Mesothelial cell of epicardium (in vitro differentiated cells): ENCODE results near the gene OSTN. TPM values are rescaled to one million over a fixed set of nuclear protein-coding genes. Genes with fewer than 3 reads are reported as not detected.

Experiments
- DNase-seq, 2 experiments: peaks; one replicate each; pipeline ENCODE4 v3.0.0; 2021; ENCODE audit warnings: low spot score in 2 of 2; ENCODE audit not compliant: unreplicated experiment in 2 of 2
- H3K27ac Mint-ChIP-seq: 2 replicates; pipeline ENCODE4 v1.8.0; 2021; ENCODE audit warnings: mixed read lengths
- H3K27me3 Mint-ChIP-seq: 2 replicates; pipeline ENCODE4 v1.8.0; 2021; ENCODE audit warnings: low read depth, mixed read lengths
- H3K36me3 Mint-ChIP-seq: 2 replicates; pipeline ENCODE4 v1.8.0; 2021; ENCODE audit warnings: mixed read lengths
- H3K4me1 Mint-ChIP-seq: 2 replicates; pipeline ENCODE4 v1.8.0; 2021; ENCODE audit warnings: mixed read lengths
- H3K4me3 Mint-ChIP-seq: 2 replicates; pipeline ENCODE4 v1.8.0; 2021; ENCODE audit warnings: mild to moderate bottlenecking, moderate library complexity, mixed read lengths
- H3K9me3 Mint-ChIP-seq: 2 replicates; pipeline ENCODE4 v1.8.0; 2021; ENCODE audit warnings: mixed read lengths
- total RNA-seq: library from RNA; stranded (reverse); gene quantifications from 3 replicates; pipeline ENCODE4 v1.2.1, GENCODE V29; 2021
- TF ChIP-seq, protein P1 (sequence below): fragments of 200-600 bp; sonication (generic); IDR thresholded peaks from one replicate; pipeline ENCODE4 v1.5.0; 2021; ENCODE audit warnings: antibody characterized with exemption; ENCODE audit not compliant: unreplicated experiment

Gene OSTN
- total RNA-seq, 1 donor from 2014 or later: 1.0 TPM

GRCh38 chr3:191282251-191283185 lies 83.5 kb downstream of the OSTN start:
- TF ChIP-seq, protein P1, sequence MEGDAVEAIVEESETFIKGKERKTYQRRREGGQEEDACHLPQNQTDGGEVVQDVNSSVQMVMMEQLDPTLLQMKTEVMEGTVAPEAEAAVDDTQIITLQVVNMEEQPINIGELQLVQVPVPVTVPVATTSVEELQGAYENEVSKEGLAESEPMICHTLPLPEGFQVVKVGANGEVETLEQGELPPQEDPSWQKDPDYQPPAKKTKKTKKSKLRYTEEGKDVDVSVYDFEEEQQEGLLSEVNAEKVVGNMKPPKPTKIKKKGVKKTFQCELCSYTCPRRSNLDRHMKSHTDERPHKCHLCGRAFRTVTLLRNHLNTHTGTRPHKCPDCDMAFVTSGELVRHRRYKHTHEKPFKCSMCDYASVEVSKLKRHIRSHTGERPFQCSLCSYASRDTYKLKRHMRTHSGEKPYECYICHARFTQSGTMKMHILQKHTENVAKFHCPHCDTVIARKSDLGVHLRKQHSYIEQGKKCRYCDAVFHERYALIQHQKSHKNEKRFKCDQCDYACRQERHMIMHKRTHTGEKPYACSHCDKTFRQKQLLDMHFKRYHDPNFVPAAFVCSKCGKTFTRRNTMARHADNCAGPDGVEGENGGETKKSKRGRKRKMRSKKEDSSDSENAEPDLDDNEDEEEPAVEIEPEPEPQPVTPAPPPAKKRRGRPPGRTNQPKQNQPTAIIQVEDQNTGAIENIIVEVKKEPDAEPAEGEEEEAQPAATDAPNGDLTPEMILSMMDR: no peak
- H3K27ac Mint-ChIP-seq: no peak overlapping the region
- H3K9me3 Mint-ChIP-seq: peaks cover 11% of the 10 kb centered on the region
- H3K4me3 Mint-ChIP-seq: no peak overlapping the region
- H3K27me3 Mint-ChIP-seq: no peaks in the 10 kb centered on the region
- H3K4me1 Mint-ChIP-seq: peaks cover 24% of the 10 kb centered on the region
- DNase-seq: no peak
- H3K36me3 Mint-ChIP-seq: no peaks in the 10 kb centered on the region

DNA sequence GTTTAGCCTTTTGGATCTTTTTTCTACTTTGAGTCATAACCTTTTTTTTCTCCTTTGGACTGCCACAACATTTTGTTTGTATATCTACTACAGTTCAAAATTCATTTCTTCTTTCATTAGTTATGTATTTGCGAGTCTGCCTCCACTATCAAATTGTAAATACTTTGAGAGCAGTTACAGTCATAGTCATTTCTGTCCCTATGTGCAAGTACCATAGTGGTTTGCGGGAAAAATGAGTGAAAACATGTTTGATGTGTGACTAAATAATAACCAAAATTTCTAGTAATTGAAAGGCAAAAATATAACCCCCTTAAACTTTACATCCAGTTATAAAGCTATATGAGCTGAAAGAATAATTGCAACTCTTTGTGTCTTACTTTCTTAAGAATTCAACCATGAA lies 84.4 kb downstream of the OSTN start:
- H3K4me1 Mint-ChIP-seq: peaks cover 24% of the 10 kb centered on the region
- no peak overlapping the region for H3K27ac Mint-ChIP-seq
- H3K27me3 Mint-ChIP-seq: no peaks in the 10 kb centered on the region
- no peak overlapping the region for H3K4me3 Mint-ChIP-seq
- H3K36me3 Mint-ChIP-seq: no peaks in the 10 kb centered on the region
- DNase-seq: no peak
- peaks cover 15% of the 10 kb centered on the region for H3K9me3 Mint-ChIP-seq
- TF ChIP-seq, protein P1: no peak

DNA sequence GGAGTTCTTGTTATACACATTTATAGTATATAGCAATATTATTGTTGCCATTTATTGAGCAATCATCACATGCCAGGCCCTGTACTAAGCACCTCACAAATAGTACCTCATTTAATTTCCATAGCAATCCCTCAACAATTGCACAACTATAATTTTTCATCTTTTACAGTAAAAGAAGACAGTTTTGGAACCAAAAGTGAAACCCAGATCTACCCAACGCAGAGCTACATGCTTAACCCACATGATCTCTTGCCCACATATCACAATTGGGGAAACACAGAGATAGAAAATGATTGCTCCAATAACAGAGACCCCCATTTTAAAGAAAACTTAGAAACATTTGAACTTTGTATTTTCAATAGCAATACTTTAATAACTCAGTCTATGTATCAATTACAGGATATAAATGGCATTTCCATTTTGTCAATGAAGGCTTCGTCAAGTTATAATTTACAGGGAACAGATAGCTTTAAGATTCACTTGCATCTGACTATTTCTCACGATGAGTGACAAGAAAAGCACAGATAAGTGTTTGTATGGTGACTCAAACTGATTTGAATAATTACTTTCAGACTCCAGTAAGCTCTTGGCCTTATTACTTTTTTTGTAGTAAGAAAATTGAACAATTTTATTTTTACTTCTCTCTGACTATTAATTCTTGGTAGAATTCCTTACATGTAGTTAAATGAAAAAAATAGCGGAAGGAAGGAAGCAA lies 91.4 kb downstream of the OSTN start:
- H3K4me3 Mint-ChIP-seq: no peak overlapping the region
- peaks cover 11% of the 10 kb centered on the region for H3K9me3 Mint-ChIP-seq
- no peak for DNase-seq
- no peaks in the 10 kb centered on the region for H3K4me1 Mint-ChIP-seq
- no peak overlapping the region for H3K27ac Mint-ChIP-seq
- TF ChIP-seq, protein P1: no peak
- H3K27me3 Mint-ChIP-seq: no peaks in the 10 kb centered on the region
- no peaks in the 10 kb centered on the region for H3K36me3 Mint-ChIP-seq

DNA sequence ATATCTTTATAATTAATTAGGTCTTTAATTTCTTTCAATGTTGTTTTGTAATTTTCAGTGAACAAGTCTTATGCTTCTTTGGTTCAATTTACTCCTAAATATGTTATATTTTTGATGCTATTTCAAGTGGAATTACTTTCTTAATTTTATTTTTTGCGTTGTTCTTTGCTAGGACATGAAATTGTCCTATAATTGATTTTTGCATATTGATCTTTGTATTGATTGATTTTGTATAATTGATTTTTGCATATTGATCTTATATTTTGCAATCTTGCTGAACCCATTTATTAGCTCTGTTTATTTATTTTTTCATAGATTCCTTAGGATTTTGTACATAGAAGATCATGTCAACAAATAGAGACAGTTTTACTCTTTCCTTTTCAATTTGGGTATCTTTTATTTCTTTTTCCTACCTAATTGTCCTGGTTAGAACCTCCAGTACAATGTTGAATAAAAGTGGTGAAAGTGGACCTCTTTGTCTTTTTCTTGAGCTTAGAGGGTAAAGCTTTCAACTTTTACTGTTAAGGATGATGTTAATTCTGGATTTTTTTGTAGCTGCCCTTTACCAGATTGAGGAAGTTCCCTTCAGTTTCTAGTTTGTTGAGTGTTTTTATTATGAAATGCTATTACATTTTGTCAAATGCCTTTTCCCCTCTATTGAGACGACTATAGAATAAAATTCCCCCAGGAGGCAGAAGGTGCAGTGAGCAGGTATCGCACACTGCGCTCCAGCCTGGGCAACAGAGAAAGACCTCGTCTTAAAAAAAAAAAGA lies 93.4 kb downstream of the OSTN start:
- TF ChIP-seq, protein P1: no peak
- H3K27ac Mint-ChIP-seq: no peak overlapping the region
- no peaks in the 10 kb centered on the region for H3K27me3 Mint-ChIP-seq
- H3K4me1 Mint-ChIP-seq: no peaks in the 10 kb centered on the region
- no peak overlapping the region for H3K4me3 Mint-ChIP-seq
- H3K9me3 Mint-ChIP-seq: peaks cover 5% of the 10 kb centered on the region
- H3K36me3 Mint-ChIP-seq: no peaks in the 10 kb centered on the region
- no peak for DNase-seq

GRCh38 chr3:191294291-191294690 lies 95.2 kb downstream of the OSTN start:
- Mint-ChIP-seq H3K9me3 (no peaks in the 10 kb centered on the region), H3K36me3 (no peaks in the 10 kb centered on the region), H3K27ac (no peak overlapping the region), H3K4me1 (no peaks in the 10 kb centered on the region), H3K27me3 (no peaks in the 10 kb centered on the region), H3K4me3 (no peak overlapping the region)
- TF ChIP-seq, protein P1: no peak
- no peak for DNase-seq
